ENCODE measurements around the gene SDF2. TPM values are rescaled to one million over a fixed set of nuclear protein-coding genes. Genes with fewer than 3 reads are reported as not detected.

Gene SDF2
- total and polyA plus RNA-seq, 2 of the 4 experiments (the other 2 are of a cell fraction): 76.0 to 81.7 TPM

- Histone ChIP-seq H2BK120ac (ENCODE audit: low read depth, low read length) (no peak overlapping the region), H3K4me2 (ENCODE audit: low read depth, low read length) (no peak overlapping the region), H3K27ac (ENCODE audit: insufficient read depth, low read length) (no peak overlapping the region), H3K18ac (ENCODE audit: low read depth, low read length) (no peak overlapping the region), H2BK20ac (ENCODE audit: low read depth, low read length) (no peak overlapping the region), H3K14ac (replicated peaks; ENCODE audit: low read depth, low read length) (no peak overlapping the region), H3K9me1 (ENCODE audit: insufficient read depth, low read length) (no peaks in the 10 kb centered on the region), H3K4me1 (ENCODE audit: control insufficient read depth, insufficient read depth, low read length) (no peaks in the 10 kb centered on the region), H2AK9ac (replicated peaks; ENCODE audit: low read depth, low read length, poor library complexity) (no peak overlapping the region), H3K23ac (ENCODE audit: low read depth, low read length) (no peak overlapping the region), H3K27me3 (ENCODE audit: control insufficient read depth, insufficient read depth, low read length) (no peaks in the 10 kb centered on the region), H3K9me3 (ENCODE audit: control insufficient read depth, insufficient read depth, low read length) (no peaks in the 10 kb centered on the region), H2AK5ac (ENCODE audit: low read depth, low read length) (no peak overlapping the region), H3K36me3 (ENCODE audit: control insufficient read depth, insufficient read depth, low read length) (peaks cover 55% of the 10 kb centered on the region), H3K9ac (ENCODE audit: low read depth, low read length) (no peak overlapping the region), H4K91ac (ENCODE audit: insufficient read depth, low read depth, low read length) (no peak overlapping the region), H3K4me3 (ENCODE audit: insufficient read depth, low read depth, low read length) (no peak overlapping the region), H2BK15ac (ENCODE audit: low read depth, low read length) (no peak overlapping the region), H3K56ac (ENCODE audit: extremely low read depth, insufficient read depth, low read length) (no peak overlapping the region), H3K79me1 (ENCODE audit: low read depth in 1 of 2, low read length in 2 of 2) (no peaks in the 10 kb centered on the region), H2AFZ (replicated peaks; ENCODE audit: low read length, poor library complexity) (no peak overlapping the region), H4K20me1 (ENCODE audit: insufficient read depth, low read length) (peaks cover 8% of the 10 kb centered on the region; the same call in 1 of the 2 replicates), H4K5ac (ENCODE audit: low read depth, low read length) (no peak overlapping the region), H4K8ac (ENCODE audit: low read depth in 2 of 2, low read length in 2 of 2) (no peak overlapping the region), H2BK5ac (ENCODE audit: low read depth, low read length, poor library complexity, severe bottlenecking) (no peak overlapping the region), H3K4ac (ENCODE audit: low read depth, low read length) (no peak overlapping the region)
- ChIA-PET POLR2A (ENCODE audit: unreplicated experiment) (no interaction called here), CTCF (interaction anchor here (1.3 kb wide), 1 partner anchor 28 kb away, joined by 3 read pairs; no protein-coding TSS in a partner anchor)
- BruUV-seq (replicated peaks): no TSS peak
- dilution Hi-C loops (cut with HindIII; ENCODE audit: low sequenced_read_pairs, unreplicated experiment): no loop called here
- ATAC-seq (ENCODE audit: low read depth) (no peak), DNase-seq (no peak)
- intact Hi-C loops (cut with micrococcal nuclease): no loop called here
- WGBS, 2 experiments (ENCODE audit: extremely low coverage in 2 of 2, insufficient read length in 1 of 2): 71% methylated on average over 1 of the region's 4 CpGs; no CpG with 5 or more reads in 1 of the 2 experiments
- no peak for TF ChIP-seq CHD1 (IDR thresholded peaks at IDR 0.05; ENCODE audit: low read depth, low read length)
- TF ChIP-seq BHLHE40 (IDR thresholded peaks at IDR 0.05; ENCODE audit: low read depth, low read length): no peak
- TF ChIP-seq MAFK (IDR thresholded peaks at IDR 0.05; ENCODE audit: low read depth, low read length): no peak
- TF ChIP-seq CTCF (conservative IDR thresholded peaks at IDR 0.05; ENCODE audit: low read depth, low read length): no peak
- no peak for TF ChIP-seq NFE2L2 (IDR thresholded peaks at IDR 0.05; ENCODE audit: low read depth, low read length)
- no peak for TF ChIP-seq RAD21 (IDR thresholded peaks at IDR 0.05; ENCODE audit: low read length)
- TF ChIP-seq USF2 (IDR thresholded peaks at IDR 0.05; ENCODE audit: low read depth, low read length): no peak
- TF ChIP-seq RFX5 (IDR thresholded peaks at IDR 0.05; ENCODE audit: low read depth, low read length): no peak
- no peak for TF ChIP-seq SMC3 (IDR thresholded peaks at IDR 0.05; ENCODE audit: low read depth, low read length)
- TF ChIP-seq POLR2A (IDR thresholded peaks at IDR 0.05; ENCODE audit: low read depth, low read length): no peak
- TF ChIP-seq FOS (IDR thresholded peaks at IDR 0.05; ENCODE audit: low read depth, low read length): no peak
- no peak for TF ChIP-seq ELK1 (IDR thresholded peaks at IDR 0.05; ENCODE audit: borderline replicate concordance, low read depth, low read length)
- no peak for TF ChIP-seq RCOR1 (IDR thresholded peaks at IDR 0.05; ENCODE audit: insufficient replicate concordance, low read length)
- in situ Hi-C loops (cut with MboI; ENCODE audit: low sequenced_read_pairs): loop anchor here (10.0 kb wide), 1 partner anchor 121 kb away; no protein-coding TSS in a partner anchor
Observed at GRCh38 chr17:28615260-28615940, 46.3 kb downstream of the SDF2 start.
